HG03025 (cell line): ENCODE results near the gene MMP24OS.
"Not testable (repeated sequence)": the region's sequence is repeated elsewhere in the genome, so short reads cannot be mapped to it uniquely, and the experiment has no call there.

Experiments used
- ATAC-seq: cut with Tn5 transposase; IDR thresholded peaks from one replicate; pipeline ENCODE4 v1.9.1; 2021; ENCODE audit warnings: mild to moderate bottlenecking, moderate library complexity; ENCODE audit not compliant: unreplicated experiment, low FRiP score

MMP24OS gene

DNA sequence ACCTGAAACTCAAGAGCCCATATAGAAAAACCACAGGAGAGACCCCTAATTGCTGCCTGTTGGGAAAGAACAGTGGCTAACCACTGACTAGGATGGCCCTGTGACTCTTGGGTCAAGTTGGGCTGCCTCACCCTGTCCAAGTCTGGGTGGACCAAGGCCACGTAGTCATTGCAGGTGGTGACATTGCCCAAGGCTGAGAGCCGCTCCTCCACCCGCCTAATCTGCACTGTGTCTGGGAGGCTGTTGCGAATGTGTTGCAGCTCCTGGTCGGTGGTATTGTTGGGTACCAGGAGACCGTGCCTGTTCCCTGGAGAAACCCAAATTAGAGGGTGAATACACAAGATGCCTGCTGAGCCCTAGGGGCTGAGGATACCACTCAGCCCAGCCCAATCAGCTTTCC lies 2.6 kb upstream of the MMP24OS start:
- ATAC-seq = no peak

DNA sequence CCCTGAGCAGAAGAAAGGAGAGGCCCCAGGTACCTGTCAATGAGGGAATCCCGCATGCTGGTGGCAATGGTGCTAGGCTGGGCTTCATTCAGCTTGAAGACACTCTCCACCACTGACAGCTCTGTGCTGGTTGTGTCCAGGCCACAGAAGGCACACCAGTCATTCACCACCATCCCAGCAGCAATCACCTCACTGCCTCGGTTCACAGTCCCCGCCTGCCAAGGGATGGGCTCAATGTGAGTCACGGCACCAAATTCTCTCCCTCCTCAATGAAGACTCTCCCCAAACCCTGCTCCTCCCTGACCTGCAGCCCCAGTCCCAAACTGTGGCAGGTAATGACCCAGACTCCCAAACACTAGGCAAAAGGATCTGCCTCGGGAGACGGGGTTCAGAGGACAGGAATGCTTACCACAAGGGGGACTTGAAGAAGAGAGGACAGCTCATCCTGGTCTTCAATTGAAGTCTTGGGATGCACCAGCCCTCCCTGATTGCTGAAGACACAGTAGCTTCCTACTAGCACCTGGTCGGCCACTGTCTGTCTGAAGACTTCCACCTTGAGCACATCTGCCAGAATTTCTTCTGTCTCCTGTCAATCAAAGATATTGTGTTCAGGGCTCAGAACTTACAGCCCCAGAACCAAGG lies 1.7 kb upstream of the MMP24OS start:
- no peak for ATAC-seq

GRCh38 chr20:35279040-35279439 lies 1.1 kb upstream of the MMP24OS start:
- no peak for ATAC-seq

DNA sequence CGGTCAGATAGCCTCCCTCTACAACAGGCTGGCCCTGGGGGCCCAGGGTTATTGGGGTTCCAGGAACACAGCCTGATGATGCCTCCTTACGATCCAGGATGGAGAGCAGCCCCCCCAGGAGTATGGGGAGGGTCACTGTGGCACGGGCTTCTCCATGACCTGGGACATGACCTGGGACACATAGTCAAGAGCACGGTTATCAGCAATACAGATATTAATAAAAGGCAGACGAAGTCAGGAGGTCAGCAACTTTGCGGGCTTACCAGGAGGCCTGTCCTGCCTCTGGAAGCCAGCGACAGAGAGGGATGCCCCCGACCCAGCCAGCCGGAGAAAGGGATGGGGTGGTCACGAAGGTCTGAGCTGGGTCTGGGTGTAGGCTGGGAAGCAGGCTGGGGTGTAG lies 795 bp downstream of the MMP24OS start:
- ATAC-seq = no peak

- no peak for ATAC-seq
Measured at GRCh38 chr20:35276408-35276807, 1.5 kb downstream of the MMP24OS start.

DNA sequence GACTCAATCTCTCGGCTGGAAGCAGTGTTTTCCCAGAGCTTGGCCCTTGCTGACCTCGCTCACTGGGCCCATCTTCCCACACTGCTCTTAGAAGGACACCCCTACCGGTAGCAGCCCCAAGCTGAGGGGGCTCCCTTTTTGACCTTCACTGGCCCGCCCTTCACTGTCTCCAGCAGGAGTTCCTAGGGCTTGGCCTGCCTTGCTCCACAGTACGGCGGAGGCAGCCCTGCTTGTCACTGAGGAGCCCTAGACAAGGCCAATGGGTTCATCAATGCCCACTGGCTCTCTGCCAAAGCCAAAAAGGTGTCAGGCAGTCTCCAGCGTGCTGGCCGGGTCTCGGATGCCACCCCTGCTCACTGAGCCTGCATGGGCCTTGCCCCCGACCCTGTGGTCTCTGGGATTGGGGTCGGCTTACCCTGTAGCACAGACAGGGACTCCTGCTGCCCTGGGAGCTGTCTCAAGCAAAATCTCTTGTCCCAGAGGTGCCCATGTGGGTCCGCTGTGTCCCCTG lies 2.1 kb downstream of the MMP24OS start:
- no peak for ATAC-seq

DNA sequence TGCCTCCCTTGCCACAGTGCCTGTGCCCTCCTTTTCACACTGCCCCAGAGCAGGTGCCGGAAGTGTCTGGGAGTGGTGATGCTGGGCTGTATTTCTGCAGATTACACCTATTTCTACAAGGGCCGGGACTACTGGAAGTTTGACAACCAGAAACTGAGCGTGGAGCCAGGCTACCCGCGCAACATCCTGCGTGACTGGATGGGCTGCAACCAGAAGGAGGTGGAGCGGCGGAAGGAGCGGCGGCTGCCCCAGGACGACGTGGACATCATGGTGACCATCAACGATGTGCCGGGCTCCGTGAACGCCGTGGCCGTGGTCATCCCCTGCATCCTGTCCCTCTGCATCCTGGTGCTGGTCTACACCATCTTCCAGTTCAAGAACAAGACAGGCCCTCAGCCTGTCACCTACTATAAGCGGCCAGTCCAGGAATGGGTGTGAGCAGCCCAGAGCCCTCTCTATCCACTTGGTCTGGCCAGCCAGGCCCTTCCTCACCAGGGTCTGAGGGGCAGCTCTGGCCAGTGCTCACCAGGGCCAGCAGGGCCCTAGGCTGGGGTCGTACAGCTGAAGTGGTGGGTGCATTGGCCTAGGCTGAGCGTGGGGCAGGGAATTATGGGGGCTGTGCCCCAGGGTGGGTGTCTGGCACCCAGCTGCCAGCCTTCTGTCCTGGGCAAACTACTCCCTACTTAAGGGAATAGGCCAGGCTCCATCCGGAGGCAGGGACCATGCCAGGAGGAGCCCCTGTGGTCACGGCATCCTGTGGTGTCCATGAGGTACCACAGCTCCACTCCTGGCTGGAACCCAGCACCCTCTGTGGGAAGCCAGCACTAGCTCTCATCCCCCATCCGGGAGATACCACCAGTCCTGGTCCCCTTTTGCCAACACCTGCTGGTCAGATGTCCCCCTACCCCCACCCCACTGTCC lies 3.5 kb downstream of the MMP24OS start:
- no peak for ATAC-seq

GRCh38 chr20:35273449-35274171 lies 4.3 kb downstream of the MMP24OS start:
- no peak for ATAC-seq

DNA sequence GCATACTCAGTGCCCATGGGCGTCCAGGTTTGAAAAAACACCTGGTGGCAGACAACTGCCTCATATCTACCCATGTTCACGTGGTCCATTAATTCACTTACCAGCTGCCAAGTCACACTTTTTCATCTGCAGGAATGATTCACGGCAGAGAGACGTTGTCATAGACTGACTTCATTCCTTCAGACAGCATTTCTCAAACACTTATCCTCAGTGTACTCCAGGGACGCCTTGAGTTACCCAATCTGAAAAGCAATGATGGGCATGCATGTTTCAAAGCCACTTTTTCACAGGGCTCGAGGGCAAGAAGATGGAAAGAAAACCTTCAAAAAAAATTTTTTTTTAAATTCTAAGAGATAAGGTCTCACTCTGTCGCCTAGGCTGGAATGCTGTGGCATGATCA lies 6.0 kb downstream of the MMP24OS start:
- ATAC-seq = no peak

DNA sequence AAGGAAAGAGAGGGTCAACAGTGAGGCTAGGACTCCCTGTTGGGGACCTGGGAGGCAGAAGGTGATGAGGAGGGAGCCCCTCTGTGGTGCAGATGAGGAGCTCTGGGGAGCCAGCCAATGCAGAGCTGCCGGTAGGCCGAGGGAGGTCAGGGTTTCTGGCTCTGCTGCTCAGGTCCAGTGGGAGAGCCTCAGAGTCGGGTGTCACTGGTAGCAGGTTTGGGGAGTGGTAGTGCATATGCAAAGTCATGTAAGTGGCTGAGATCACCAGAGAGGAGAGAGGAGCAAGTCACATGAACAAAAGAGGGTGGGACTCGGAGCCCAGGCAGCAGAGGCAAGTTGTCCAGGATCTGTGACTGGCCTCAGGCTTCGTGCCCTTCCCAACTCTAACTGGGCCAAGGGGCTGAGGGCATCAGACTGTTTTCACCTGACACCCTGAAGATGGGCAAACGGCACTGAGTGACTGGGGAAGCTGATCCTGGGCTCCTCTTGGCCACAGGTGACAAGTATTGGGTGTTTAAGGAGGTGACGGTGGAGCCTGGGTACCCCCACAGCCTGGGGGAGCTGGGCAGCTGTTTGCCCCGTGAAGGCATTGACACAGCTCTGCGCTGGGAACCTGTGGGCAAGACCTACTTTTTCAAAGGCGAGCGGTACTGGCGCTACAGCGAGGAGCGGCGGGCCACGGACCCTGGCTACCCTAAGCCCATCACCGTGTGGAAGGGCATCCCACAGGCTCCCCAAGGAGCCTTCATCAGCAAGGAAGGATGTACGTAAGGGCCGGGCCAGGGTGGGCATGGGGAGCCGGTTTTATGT lies 6.6 kb downstream of the MMP24OS start:
- no peak for ATAC-seq

DNA sequence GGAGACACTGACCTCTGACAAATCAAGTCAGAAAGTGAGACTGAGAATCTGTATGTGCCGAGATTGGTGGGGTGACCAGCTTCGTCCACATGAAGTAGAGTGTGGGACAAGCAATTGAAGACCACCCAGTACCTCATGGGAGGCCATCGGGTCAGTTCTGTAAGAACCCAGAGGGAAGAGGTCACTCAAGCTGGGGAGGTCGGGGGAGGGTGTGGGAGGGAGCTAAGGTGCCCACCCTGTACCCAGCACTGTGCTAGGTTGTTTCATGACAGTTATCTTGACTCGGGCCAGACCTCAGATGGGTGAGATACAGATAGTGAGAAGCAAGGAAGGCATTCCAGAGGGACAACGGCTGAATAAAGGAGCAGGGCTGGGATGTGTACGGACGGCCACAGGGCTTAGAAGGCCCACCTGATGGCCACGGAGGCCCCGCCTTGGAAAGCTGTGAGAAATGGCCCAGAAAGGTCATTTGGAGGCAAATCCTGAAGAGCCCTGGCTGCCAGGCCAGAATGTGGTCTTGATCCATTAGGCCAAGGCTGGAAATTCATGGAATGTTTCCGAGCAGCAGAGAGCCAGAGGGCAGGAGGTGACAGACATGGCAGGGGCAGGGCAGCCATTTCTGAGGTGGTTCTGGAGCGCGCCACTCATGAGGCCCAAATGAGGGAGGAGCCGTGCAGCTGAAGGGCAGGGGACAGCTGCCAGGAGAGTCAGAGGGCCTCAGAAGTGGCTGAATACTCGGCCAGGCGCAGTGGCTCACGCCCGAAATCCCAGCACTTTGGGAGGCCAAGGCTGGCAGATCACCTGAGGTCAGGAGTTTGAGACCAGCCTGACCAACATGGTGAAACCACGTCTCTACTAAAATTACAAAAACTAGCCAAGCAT lies 7.7 kb downstream of the MMP24OS start:
- no peak for ATAC-seq

DNA sequence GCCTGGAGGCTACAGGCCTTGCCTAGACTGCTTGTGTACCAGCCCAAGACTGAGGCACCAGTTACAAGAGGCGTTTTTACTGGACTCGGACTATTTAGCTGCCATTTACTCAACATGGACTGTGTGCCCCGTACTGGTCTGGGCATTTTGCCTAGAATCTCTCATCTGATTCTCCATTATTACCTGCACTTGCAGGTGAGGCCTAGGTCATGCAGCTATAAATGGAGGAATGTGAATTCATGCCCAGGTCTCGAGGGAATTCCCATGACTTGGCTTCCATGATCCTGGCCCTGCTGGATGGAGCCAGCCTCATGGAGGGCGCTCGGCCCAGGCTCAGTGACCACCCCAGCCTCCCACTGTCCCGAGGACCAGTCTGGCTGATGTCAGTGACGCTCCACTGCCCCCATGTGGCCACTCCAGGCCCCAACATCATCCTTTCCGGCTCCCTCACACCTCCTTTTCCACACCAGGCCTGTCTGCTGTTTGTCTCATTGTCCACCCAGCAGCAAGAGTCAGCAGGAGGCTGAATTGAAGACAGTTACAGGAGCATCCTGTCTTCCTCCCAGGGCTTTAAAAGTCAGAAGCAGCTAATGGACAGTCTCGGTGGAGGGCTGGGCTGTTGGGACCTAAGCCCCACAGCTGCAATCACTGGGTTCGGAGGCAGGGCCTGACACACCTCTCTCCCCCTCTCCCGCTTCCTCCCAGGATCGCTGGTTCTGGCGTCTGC lies 8.7 kb downstream of the MMP24OS start:
- ATAC-seq = no peak

DNA sequence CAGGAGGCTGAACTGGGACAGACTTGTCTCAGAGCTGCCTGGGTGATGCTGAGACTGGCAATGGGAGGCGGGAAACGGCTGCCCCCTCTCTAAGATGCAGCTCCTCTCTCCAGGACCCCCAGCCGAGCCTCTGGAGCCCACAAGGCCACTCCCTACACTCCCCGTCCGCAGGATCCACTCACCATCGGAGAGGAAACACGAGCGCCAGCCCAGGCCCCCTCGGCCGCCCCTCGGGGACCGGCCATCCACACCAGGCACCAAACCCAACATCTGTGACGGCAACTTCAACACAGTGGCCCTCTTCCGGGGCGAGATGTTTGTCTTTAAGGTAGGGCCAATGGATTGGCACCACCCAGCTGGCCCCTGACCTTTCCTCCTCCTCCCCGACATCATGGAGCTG lies 10.8 kb downstream of the MMP24OS start:
- no peak for ATAC-seq

GRCh38 chr20:35264755-35265154 lies 13.2 kb downstream of the MMP24OS start:
- no peak for ATAC-seq

DNA sequence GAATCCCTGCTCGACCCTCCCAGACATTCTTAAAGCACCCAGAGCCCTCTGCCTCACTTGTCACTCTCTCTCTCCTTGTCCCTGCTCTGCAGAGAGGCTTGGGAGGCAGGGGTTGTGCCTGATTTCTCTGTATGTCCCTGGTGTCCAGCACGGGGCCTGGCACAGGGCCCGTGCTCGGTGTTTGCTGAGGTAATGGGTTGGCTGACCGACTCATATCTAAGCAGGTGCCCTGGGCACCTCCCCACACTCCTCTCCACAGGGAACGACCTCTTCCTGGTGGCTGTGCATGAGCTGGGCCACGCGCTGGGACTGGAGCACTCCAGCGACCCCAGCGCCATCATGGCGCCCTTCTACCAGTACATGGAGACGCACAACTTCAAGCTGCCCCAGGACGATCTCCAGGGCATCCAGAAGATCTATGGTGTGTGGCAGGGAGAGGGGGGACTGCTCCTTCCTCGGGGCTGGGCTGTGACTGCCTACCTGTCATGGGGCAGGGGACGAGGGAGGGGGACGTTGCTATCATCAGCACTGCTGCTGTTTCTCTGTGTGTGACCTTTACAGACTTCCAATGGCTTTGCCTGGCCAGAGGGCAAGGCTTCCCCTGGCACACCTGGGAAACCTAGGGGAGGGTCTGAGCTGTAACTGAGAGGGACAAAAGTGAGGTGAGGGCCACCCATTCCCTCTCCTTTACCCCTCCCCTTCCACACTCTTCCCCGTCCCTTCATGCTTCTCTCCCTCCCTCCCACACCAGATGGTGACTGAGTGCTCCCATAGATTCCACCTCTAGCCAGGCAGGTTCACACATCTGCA lies 14.2 kb downstream of the MMP24OS start:
- ATAC-seq = no peak

DNA sequence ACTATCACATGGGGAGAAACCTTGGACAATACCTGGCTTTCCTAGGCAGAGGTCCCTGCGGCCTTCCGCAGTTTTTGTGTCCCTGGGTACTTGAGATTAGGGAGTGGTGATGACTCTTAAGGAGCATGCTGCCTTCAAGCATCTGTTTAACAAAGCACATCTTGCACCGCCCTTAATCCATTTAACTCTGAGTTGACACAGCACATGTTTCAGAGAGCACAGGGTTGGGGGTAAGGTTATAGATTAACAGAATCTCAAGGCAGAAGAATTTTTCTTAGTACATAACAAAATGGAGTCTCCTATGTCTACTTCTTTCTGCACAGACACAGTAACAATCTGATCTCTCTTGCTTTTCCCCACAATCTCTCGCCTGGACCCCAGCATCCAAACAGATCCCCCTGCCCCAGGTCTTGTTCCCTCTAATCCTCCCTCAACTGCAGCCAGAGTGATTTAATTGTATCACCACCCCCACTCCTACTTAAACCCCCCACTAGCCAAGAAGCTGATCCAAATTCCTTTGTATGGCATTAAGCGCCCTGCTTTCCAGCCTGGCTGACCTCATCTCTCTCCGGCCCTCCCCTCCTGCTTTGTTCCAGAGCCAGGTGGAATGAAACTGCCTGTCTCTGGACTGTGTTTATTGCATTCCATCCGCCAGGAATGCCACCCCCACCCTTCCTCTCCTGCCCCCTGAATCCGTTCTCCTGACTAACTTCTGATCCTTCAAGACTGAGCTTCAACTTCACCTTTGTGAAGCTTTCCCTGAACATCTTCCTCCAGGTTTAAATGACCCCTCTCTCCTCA lies 15.0 kb downstream of the MMP24OS start:
- not testable (repeated sequence) for ATAC-seq

DNA sequence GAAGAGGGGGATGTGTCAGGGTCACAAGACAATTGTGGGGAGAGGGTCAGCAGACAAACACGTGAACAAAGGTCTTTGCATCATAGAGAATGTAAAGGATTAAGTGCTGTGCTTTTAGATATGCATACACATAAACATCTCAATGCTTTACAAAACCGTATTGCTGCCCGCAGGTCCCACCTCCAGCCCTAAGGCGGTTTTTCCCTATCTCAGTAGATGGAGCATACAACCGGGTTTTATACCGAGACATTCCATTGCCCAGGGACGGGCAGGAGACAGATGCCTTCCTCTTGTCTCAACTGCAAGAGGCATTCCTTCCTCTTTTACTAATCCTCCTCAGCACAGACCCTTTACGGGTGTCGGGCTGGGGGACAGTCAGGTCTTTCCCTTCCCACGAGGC lies 15.6 kb downstream of the MMP24OS start:
- not testable (repeated sequence) for ATAC-seq
